T1000 (cell line): ENCODE results near the gene GATD1.

ENCODE experiments used
- DNase-seq: peaks from one replicate; lab custom pipeline; 2025; ENCODE audit warnings: mixed read lengths; lab: John Stamatoyannopoulos, UW

The GATD1 gene

DNA sequence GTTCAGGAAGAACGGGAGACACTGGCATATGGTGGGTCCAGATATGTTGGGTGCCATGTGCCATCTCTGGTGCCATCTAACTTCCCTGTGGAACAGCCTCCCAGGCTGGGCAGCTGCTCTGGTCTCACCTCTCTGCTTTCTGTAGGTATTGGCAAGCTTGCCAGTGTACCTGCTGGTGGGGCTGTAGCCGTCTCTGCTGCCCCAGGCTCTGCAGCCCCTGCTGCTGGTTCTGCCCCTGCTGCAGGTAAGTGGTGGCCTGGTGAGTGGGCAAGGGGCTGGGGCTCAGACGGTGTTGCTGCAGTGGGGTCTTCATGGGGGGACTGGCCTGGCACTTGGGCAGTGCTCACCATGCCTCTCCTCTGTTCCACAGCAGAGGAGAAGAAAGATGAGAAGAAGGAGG, 35.1 kb upstream of the GATD1 start:
- no peak for DNase-seq

- DNase-seq, result no peak
Observed at GRCh38 chr11:811446-812245, 34.4 kb upstream of the GATD1 start.

DNA sequence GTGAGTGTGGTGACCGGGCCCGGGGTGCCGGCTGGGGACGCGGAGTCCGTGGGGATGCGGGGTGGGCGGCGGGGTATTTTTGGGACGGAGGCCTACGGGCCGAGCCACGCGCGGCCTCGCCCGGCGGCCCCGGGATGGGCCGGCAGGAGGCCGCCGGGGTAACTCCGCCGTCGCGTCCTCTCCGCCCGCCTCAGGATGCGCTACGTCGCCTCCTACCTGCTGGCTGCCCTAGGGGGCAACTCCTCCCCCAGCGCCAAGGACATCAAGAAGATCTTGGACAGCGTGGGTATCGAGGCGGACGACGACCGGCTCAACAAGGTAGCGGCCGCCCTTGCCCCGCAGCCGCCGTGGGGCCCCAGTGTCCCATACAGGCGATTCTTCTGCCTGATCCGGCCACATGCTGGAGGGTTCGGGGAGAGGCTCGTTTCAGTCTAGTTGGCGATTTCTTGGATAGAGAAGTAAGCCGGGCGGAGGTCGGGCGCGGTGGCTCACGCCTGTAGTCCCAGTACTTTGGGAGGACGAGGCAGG, 32.8 kb upstream of the GATD1 start:
- DNase-seq, result no peak

DNA sequence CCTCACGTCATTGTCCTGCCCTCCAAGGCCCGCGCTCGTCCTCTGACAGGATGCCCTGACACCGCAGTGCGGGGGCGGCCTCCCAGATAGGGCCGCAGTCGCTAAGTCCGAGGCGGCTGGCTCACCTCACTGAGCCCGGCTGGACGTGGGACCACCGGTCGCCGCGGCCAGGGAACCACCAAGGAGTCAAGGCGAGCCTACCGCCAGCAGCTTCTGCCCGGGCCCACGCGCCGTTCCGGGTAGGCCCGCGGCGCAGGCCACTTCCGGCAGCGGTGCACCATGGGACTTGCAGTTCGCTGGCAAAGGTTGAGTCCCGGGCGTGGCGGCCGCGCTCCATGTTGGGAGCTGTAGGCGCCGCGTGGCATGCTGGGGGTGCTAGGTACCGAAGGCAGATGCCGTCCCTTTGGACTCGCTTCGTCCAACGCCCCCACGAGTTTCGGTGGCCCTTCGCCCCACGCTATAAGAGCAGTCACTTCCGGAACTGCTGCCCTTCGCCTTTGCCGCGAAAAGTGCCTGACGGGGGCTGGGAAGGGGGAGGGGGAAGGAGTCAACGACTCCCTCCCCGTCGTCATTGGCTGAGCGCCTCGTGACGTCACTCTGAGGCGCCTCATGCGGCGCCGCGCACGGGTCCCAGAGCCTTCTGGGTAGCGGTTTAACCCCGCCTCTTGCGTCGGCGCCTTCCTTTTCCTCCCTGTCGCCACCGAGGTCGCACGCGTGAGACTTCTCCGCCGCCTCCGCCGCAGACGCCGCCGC, 32.2 kb upstream of the GATD1 start, which contains the start of gene RPLP2:
TSS of gene RPLP2 (plus strand) at position 681 of the 753 bp plus-strand sequence. CDS start 268 bp downstream, outside the sequence.
- DNase-seq, result peak; percentile 90

DNA sequence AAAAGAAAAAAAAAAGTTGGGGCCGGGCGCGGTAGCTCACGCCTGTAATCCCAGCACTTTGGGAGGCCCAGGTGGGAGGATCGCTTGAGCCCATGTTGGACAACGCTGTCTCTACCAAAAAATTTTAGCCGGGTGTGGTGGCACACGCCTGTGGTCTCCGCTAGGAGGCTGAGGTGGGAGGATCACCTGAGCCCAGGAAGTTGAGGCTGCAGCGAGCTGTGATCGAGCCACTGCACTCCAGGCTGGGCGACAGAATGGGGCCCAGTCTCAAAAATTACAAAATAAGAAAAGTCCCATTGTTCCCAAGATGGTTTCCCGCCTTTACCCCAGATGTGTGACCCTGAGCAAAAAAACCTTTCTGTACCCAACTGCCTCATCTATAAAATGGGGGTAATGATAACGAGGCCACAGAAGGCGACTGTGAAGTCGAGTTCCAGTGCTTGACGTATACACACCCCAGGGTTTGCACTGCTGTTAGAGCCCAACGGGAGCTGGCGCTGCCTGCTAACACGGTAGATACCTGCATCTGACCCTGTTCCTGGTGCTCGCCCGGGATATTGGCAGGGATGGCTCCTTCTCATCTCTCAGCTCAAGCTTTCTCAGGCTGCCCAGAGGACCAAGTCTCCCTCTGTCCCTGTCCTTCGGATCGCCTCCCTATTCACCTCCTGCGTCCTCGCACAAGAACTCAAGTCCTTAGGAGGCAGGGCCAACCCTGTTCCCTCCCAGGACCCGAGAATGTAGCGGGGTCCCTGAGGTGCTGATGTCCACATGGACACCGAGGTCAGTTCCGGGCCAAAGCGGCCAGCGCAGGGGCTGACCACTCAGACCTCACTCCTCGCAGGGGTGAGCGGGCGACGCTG, 31.4 kb upstream of the GATD1 start:
- no peak for DNase-seq

GRCh38 chr11:804599-804964, 27.3 kb upstream of the GATD1 start:
- DNase-seq, result no peak

GRCh38 chr11:803770-804598, 26.7 kb upstream of the GATD1 start:
- DNase-seq, result no peak

- DNase-seq, result no peak
Observed at GRCh38 chr11:803467-803742, 26.1 kb upstream of the GATD1 start.

- DNase-seq, result no peak
Observed at GRCh38 chr11:802693-803466, 25.6 kb upstream of the GATD1 start.

DNA sequence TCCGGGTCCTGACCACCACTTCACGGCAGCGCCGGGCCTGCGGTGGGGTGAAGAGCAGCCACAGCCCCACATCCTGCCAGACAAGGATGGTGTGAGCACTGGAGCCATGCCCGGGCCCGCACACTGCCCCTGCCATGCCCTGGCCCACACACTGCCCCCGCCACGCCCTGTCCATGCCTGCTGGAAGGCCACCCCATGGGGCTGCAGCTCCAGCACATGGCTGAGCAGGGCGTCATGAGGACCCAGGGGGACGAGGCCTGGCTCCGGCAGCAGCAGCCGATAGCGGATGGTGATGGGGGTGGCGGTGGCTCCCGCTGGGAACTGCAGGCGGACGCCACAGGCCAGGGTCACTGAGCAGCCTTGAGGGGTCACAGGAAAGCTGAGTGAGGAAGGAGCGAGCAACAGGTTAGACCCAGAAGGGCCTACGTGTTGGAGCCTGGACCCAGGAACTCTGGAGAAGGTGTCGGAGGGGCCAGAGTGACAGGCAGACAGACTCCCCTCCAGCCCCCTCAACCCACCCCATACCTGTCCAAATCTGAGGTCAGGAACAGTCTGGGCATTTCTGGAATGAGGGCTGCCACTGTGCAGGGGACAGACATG, 24.8 kb upstream of the GATD1 start:
- DNase-seq, result no peak

DNA sequence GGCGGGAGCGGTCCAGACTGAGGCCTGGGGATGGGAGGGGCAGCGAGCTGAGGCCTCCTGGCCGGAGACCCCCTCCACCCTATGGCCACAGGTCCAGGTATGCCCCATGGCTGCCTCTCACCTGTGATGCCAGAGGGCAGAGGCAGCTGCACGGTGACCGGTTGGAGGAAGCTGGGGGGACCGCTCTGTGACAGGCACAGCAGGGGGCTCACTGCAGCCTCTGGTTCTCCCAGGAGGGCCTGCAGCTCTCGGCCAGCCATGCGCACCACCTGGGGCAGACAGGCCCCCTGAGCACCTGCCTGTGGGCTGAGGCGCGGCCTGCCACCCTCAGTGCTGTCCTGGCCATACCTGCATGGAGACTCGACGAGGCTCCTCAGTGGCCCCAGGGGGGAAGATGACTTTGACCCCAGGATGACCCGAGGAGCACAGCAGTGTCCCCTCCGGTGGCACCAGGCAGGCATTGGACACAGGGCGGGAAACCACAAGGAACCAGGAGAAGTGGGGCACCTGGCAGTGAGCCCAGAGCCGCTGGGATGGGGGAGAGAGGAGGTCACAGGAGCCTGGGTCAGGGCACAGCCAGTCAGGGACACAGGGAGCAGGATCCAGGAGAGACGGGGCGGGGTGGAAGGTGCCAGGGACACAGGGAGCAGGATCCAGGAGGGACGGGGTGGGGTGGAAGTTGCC, 24.0 kb upstream of the GATD1 start:
- DNase-seq, result no peak

GRCh38 chr11:800473-800872, 23.2 kb upstream of the GATD1 start:
- DNase-seq, result no peak

DNA sequence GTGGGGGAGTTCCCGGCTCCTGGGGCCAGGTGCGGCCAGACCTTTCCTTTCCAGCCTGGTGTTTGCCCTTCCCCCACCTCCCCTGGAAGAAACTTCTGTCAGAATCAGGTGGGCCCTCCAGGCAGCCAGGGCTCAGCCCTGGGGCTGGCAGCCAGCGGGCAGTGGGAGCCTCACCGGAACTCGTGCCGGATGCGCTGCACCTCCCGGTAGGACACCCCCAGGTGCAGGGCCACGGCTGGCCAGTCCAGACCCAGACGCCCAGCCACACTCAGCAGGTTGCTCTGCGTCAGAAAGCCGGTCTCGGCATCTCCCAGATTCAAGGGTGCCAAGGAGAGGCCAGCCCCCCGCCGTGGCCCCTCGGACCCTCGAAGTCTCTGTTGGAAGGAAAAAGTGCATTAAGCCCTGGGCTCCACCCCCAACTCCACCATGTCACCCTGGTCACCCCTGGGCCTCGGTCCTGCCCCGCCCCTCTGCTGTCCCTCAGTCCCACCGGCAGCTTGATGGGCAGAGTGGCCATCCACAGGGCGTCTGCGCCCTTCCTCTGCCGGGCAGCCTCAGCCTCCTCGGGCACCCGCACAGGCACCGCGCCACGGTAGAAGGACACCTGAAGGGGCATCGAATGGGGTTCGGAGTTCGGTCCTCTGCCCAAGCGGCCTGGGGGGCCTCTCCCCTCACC, 22.5 kb upstream of the GATD1 start:
- DNase-seq, result no peak

DNA sequence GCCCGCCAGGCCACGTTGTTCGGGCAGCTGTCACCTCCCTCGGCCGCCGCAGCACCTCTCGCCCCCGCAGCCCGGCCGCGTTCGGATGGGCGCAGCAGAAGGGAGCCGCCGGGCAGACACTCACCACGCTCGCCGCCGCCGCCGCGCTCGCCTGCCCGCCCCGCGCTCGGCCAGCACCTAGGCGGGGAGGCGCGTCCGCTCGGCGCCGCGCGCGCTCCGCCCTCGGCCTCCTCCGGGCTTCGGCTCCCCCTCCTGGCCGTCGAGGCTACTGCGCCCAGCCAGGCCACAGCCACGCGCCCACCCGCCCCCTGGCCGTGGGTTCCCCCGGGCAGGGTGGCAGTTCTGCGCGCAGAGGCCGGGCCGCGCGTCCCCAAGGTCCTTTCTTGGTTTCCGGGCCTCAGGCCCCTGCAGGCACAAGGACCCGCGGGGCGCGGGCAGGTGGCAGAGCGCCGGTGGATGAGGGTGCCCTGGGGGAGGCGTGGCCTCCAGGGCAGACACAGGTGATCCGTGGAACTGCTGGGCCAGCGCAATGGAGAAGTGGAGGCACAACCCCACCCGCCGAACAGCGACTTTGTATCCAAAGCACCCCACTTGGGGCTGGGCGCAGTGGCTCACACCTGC, 20.9 kb upstream of the GATD1 start, which contains the start of gene SLC25A22:
TSS of gene SLC25A22 (minus strand) at position 189 of the 621 bp plus-strand sequence. CDS start 3,275 bp downstream, outside the sequence.
- peak; percentile 67 for DNase-seq

- DNase-seq, result peak; percentile 67
Observed at GRCh38 chr11:797296-798092, 20.2 kb upstream of the GATD1 start.

DNA sequence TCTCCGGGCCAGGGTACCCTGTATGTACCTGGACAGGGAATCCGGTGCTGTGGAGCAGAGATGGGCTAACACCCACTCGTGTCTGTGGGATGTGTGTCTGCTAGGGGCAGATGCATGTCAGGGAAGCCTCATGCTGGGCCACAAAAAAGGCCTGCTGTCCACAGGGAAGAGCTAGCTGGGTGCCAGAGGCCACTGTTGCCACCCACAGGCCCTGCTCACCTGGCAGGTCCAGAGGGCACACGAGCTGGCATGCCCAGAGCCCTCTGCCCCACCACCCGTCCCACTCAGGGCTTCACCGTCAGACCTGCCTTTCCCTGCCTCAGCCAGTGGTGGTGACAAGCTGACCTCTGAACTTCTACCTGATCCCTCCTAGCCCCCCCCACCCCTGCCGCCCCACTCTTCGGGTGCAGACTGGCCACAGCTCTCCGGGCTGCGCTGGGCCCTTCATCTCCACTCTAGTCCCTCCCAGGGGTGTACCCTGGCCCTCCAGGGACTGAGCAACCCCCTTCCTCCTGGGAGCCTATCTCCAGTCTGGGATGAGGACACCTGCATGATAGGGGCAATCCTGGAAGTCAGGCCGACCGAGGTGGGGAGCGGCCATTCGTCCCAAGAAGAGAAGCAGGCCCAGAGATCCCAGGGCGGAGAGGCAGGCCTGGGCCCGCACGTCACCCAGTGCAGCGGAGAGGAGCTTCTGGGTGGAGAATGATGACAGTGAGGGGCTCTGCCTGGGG, 19.4 kb upstream of the GATD1 start:
- no peak for DNase-seq
